Inflammatory macrophage treated with lipopolysaccharide for 4 hours (primary cell): ENCODE data around the gene LRRC63.
A peak's percentile ranks its signal among the peaks of the same experiment; 100 is the strongest.
"Not testable (repeated sequence)": the region's sequence is repeated elsewhere in the genome, so short reads cannot be mapped to it uniquely, and the experiment has no call there.

Experiments
- DNase-seq: peaks from one replicate; pipeline ENCODE4 v3.0.0-alpha.2; 2020

Gene LRRC63

GRCh38 chr13:46274094-46274698 lies 62.5 kb downstream of the LRRC63 start:
- no peak for DNase-seq

- DNase-seq = peak; percentile 26
These were observed 66.7 kb downstream of the LRRC63 start for GRCh38 chr13:46278474-46278873.

- no peak for DNase-seq
These were observed 70.1 kb downstream of the LRRC63 start for GRCh38 chr13:46281779-46282178.

GRCh38 chr13:46283912-46284824 lies 72.4 kb downstream of the LRRC63 start:
- DNase-seq = not testable (repeated sequence)

DNA sequence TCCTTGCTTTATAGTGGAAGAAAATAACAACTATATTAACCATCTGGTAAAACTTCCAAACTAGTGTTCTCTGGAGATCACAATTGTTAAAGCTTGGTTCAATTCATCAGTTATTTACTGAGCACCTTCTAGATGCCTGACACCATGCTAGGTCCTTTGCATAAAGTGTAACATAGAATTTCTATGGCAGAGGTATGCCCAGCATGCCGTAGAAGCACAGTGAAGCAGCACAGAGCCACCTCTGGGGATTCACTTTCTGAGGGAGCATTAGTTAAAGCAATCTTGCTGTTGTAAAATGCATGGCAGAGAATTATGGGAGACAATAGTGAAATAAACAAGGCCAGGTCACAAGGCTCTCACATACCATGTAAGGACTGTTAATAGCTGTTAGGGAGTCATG lies 75.2 kb downstream of the LRRC63 start:
- DNase-seq = no peak

GRCh38 chr13:46288570-46289259 lies 77.0 kb downstream of the LRRC63 start:
- peak; percentile 67 for DNase-seq

DNA sequence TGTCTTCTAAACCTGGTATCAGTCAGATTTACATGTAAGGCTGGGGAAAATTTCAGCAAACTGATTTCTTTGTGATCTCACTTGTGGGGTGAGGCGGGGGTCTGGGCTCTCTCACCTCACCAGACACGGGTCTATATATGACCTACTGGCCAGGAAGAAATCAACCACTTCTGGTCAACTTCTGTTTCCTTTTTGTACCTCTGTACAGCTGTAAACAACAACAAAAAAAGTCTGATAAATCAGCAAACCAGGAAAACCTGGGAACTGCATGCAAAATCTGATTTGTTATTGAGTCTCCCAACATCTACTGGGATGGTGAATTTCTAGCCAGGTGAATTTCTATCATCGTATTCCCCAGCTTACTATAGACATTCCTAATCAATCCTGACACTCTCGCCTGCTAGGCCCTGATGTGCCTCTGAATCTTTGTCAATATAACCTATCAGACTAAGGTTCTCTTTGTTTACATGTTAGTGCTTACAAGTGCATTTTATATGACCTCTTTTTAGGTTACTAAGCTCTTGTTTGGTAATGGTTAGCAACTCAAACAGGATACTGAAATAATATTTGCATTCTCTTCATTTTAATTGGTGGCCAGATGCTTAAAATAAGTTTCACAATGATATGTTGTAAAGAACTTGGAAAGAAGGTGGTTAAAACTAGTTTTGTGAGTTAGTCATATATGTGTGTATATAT lies 77.7 kb downstream of the LRRC63 start:
- no peak for DNase-seq

GRCh38 chr13:46290434-46290833 lies 78.7 kb downstream of the LRRC63 start:
- DNase-seq = no peak

- DNase-seq = no peak
These were observed 81.7 kb downstream of the LRRC63 start for GRCh38 chr13:46293436-46293835.

- DNase-seq = peak; percentile 87
These were observed 83.9 kb downstream of the LRRC63 start for GRCh38 chr13:46295491-46296114.

DNA sequence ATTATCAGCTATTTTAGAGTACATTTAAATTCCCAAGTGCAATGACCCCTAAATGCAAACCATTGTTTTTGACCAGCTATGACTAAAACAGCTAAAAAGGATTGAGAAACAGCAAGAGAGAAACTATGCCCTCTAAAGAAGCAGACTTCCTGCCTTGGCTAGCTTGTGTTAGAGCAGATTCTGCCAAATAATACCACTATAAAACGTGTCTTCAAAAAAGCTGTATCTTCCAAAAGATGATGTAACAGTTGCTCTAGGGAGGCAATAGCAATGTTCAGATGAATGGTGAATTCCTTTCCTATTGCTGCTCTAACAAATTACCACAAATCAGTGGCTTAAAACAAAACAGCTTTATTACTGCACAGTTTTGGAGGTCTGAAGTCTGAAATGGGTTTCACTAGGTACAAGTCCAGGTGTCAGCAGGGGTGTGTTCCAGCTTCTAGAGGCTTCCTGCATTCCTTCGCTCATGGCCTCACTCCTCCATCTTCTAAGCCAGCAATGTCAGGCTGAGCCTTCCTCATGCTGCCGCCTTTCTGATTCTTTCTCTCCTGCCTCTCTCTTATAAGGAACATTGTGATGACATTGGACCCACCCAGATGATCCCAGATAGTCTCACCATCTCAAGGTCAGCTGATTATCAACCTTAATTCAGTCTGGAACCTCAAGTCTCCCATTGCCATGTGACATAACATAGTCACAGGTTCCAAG lies 84.5 kb downstream of the LRRC63 start:
- peak; percentile 78 for DNase-seq

DNA sequence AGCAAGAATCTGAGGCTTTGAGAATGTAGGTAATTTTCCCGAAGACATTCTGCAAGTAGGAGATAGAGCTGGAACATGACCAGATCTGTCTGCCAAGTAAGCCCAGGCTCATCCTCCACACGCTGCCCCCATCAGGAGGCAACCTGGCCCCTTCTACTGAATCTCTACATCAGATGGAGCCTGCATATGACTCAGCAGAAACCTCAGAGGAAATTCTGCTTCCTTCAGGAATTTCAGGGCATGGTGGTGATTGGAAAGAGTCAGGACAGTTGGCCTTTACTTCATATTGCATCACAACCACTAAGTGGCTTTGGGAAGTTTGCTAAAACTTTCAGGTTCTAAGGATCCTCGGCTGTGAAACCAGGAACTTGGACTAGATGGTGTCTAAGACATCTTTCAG lies 85.2 kb downstream of the LRRC63 start:
- peak; percentile 47 for DNase-seq

- DNase-seq = no peak
These were observed 85.7 kb downstream of the LRRC63 start for GRCh38 chr13:46297361-46297811.

DNA sequence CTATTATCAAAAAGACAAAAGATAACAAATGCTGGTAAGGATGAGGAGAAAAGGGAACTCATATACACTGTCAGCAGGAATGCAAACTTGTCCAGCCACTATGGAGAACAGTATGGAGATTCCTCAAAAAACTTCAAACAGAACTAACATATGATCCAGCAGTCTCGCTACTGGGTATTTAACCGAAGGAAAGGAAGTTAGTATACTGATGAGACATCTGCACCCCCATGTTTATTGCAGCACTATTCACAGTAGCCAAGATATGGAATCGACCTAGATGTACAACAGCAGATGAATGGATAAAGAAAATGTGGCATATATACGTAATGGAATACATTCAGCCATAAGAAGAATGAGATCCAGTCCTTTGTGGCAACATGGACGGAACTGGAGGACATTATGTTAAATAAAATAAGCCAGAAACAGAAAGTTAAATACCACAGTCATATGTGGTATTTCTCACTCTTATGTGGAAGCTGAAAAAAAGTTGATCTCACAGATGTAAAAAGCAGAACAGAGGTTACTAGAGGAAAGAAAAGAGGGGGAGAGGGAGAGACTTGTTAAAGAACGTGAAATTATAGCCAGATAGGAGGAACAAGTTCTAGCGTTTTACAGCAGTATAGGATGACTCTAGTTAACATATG lies 92.1 kb downstream of the LRRC63 start:
- peak; percentile 85 for DNase-seq

- DNase-seq = no peak
These were observed 92.8 kb downstream of the LRRC63 start for GRCh38 chr13:46304546-46304945.

- peak; percentile 80 for DNase-seq
These were observed 95.8 kb downstream of the LRRC63 start for GRCh38 chr13:46307554-46307953.

DNA sequence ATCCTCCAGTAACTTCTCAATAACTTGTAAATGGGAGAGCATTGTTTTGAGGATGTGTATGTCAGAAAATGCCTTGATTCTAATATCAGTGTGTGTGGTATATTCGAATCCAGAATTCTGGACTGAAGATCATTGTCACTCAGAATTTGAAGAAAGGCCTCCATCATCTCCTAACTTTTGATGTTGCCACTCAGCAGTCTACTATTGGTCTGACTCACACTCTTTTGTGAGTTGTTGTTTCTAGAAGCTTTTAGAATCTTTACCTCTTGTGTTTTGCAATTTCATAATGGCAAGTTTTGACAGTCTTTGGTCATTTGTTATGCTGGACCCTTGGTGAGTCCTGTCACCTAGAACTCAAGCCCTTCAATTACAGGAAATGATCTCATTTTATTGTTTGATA lies 98.3 kb downstream of the LRRC63 start:
- peak; percentile 23 for DNase-seq

DNA sequence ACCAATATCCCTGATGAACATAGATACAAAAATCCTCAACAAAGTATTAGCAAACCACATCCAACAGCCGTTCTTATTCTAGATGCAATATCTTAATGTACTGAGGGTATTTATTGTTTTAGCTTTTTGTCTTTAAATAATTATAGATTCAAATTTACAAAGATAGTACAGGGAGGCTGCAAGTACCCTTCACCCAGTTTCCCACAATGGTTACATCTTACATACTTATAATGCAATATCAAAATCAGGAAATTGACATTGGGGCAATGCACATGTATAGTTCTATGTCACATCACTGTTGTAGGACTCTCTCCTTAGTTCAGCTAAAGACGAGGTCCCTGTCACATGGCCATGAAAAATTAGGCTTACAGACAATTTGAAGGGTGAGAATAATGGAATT lies 99.5 kb downstream of the LRRC63 start:
- DNase-seq = no peak

DNA sequence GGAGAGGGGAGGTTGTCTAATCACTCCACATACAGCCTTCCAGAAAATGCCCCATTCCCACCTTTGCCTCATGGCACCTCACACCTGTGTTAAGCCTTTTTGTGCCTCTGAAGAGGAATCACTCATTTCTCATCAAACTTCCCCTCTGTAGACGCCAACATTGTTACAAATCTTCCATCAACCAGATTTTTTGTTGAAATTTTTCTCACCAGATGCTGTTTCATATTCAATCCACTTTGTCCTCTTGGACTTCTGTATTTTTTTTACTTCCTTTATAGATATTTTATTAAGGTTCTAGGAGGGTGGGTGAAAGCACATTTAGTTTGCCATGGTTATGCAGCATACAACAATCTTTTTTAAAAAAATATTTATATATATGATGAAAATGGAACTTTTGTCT lies 101.3 kb downstream of the LRRC63 start:
- peak; percentile 54 for DNase-seq

- DNase-seq = peak; percentile 43
These were observed 101.9 kb downstream of the LRRC63 start for GRCh38 chr13:46313432-46314257.
